Ovary (tissue), 9 donors: Measurements from ENCODE around the gene TIMP2. TPM values are rescaled to one million over a fixed set of nuclear protein-coding genes. Genes with fewer than 3 reads are reported as not detected.

Experiments used
- DNase-seq, 5 donors: peaks; one replicate each; pipeline ENCODE4 v3.0.0-alpha.2; 2019 to 2020
- H3K27ac ChIP-seq, 2 donors: fragments of 200-600 bp; one replicate each; pipeline versions ENCODE4 v1.5.1 to v1.8.0; 2019 to 2022
- H3K27me3 ChIP-seq: fragments of 200-600 bp; one replicate; pipeline ENCODE4 v1.8.0; 2022
- H3K36me3 ChIP-seq: fragments of 200-600 bp; sonication (generic); one replicate; pipeline ENCODE4 v1.5.1; 2019
- H3K4me1 ChIP-seq: one replicate; pipeline ENCODE4 v1.8.1; 2013; ENCODE audit warnings: mild to moderate bottlenecking, moderate library complexity; ENCODE audit not compliant: insufficient read depth
- H3K4me3 ChIP-seq: fragments of 200-600 bp; sonication (generic); one replicate; pipeline ENCODE4 v1.5.1; 2017
- H3K9me3 ChIP-seq, 2 donors: fragments of 200-600 bp in 1 of 2; sonication (generic) in 1 of 2; one replicate each; pipeline versions ENCODE4 v1.5.1 to v1.8.1; 2013 to 2019; ENCODE audit warnings: mild to moderate bottlenecking in 1 of 2, moderate library complexity in 1 of 2
- EP300 ChIP-seq: sonication (generic); formaldehyde crosslinking; IDR thresholded peaks from one replicate; pipeline ENCODE4 v1.6.1; 2017; ENCODE audit warnings: antibody characterized with exemption
- POLR2A ChIP-seq: fragments of 450-650 bp; IDR thresholded peaks from one replicate; pipeline ENCODE4 v1.6.1; 2017; ENCODE audit warnings: antibody characterized with exemption, mild to moderate bottlenecking, moderate library complexity
- WGBS, 3 donors: extraction: QIAGEN DNeasy Blood & Tissue Kit in 1 of 3; methylation state at CpG; one replicate each; pipeline versions ENCODE4 v1.1.5 to v1.1.7; 2013 to 2017; 5-methylcytosine and 5-hydroxymethylcytosine counted together
- intact Hi-C, 4 donors: fragments of 100-400 bp; cut with DNase I; formaldehyde crosslinking; loops; one replicate each; pipeline versions ENCODE4 v1.11.0 to v1.15.1; 2022 to 2023
- polyA plus RNA-seq, 2 donors: library from polyadenylated mRNA; stranded (reverse); fragments of 200-250 nt in 1 of 2; fragments of 350-450 nt in 1 of 2; fragmentation: Illumina TruSeq in 1 of 2; extraction: RNeasy Lipid Tissue Mini Kit (QIAGEN cat#74804) in 1 of 2; gene quantifications; one replicate each; pipeline ENCODE4 v1.2.3, GENCODE V29; 2013 to 2014
- total RNA-seq, 7 donors: library from RNA; depleted of rRNA in 2 of 7; stranded (reverse); fragments of >200 nt in 2 of 7; fragmentation: NEBNext Ultra II Directional in 3 of 7; extraction: Animal tissue kit (Norgen Biotek cat#: 25700) in 3 of 7; gene quantifications; one replicate each; pipeline versions ENCODE4 v1.1.0 to v1.2.4, GENCODE V29; 2016 to 2023
- TF ChIP-seq, protein P1 (sequence below), 3 donors: fragments of 450-650 bp in 2 of 3; fragments of 200-600 bp in 1 of 3; IDR thresholded peaks; one replicate each; pipeline versions ENCODE4 v1.5.1 to v1.8.0; 2016 to 2022; ENCODE audit warnings: antibody characterized with exemption in 3 of 3, mild to moderate bottlenecking in 1 of 3
- donor health status: DM: no; HTN: no; CAD: no; lungs with moderate emphysema.
- donor health status: DM: no; HTN: no; CAD: no.
- donor health status: Bipolar disorder and iron deficiency.
- donor health status: DM: yes; HTN: yes; CAD: no.
- donor health status: DM: no; HTN: no; CAD: no.
- donor health status: DM: yes; HTN: yes; CAD: no.

TIMP2 gene
- total and polyA plus RNA-seq, 9 donors, result 221 to 1,422 (median 693) TPM

- intact Hi-C loops, result no loop called here
- H3K4me1 ChIP-seq, result no peaks in the 10 kb centered on the region
- TF ChIP-seq POLR2A (no peak), EP300 (no peak)
- TF ChIP-seq, protein P1, sequence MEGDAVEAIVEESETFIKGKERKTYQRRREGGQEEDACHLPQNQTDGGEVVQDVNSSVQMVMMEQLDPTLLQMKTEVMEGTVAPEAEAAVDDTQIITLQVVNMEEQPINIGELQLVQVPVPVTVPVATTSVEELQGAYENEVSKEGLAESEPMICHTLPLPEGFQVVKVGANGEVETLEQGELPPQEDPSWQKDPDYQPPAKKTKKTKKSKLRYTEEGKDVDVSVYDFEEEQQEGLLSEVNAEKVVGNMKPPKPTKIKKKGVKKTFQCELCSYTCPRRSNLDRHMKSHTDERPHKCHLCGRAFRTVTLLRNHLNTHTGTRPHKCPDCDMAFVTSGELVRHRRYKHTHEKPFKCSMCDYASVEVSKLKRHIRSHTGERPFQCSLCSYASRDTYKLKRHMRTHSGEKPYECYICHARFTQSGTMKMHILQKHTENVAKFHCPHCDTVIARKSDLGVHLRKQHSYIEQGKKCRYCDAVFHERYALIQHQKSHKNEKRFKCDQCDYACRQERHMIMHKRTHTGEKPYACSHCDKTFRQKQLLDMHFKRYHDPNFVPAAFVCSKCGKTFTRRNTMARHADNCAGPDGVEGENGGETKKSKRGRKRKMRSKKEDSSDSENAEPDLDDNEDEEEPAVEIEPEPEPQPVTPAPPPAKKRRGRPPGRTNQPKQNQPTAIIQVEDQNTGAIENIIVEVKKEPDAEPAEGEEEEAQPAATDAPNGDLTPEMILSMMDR (IDR thresholded peaks at IDR 0.05), result no peak
These were observed 100.9 kb downstream of the TIMP2 start for GRCh38 chr17:78824240-78824639.

DNA sequence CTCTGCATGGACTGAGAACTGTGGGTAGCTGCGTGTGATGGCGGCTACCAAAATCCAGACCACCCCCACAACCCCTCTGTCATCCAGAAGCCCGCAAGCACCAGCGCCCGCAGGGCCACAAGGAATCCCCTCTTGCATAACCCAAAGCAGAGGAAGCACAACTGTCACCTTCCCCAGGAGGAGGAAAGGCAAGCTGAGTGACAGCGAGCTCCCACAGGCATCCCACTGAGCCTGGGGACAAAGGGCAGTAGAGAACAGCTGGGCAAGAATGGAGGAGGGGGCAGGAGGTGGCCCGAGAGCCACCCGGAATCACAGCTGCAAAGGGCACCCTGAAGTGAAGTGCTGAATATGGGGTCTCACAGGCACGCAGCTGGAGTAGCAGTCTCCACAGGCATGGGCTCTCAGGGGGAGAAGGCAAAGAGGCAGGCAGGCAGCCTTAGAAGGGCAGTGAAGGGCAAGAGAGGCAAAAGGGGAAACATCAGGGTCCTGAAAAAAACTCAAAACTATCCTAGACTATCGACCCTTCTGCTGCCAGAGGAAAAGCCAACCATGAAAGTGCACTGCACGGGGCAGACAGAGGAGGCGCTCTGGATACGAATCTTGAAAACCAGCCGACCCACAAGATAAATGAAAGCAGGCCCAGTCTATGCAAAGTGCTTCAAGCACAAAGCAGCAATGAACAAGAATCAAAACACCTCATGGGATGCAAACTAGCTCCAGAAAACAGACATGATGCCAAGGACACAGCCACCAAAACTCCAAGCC is 101.7 kb downstream of the TIMP2 start:
- WGBS, 3 donors, result 87 to 92% (median 89%) methylated on average over 14 of the region's 14 CpGs
- intact Hi-C loops, result no loop called here
- Histone ChIP-seq H3K27ac (no peak overlapping the region), H3K9me3 (no peaks in the 10 kb centered on the region), H3K36me3 (no peaks in the 10 kb centered on the region), H3K4me1 (no peaks in the 10 kb centered on the region), H3K27me3 (no peaks in the 10 kb centered on the region), H3K4me3 (no peak overlapping the region)
- DNase-seq, result peak in 1 of 5 donors; percentile 13
- no peak for TF ChIP-seq POLR2A
- TF ChIP-seq, protein P1 (IDR thresholded peaks at IDR 0.05), result no peak
- TF ChIP-seq EP300, result no peak

More at GRCh38 chr17:78824240-78824639, 100.9 kb downstream of the TIMP2 start:
- H3K27me3 ChIP-seq, result no peaks in the 10 kb centered on the region
- DNase-seq, result peak in 1 of 5 donors; percentile 8
- no peak overlapping the region for H3K4me3 ChIP-seq
- H3K36me3 ChIP-seq, result no peaks in the 10 kb centered on the region
- H3K9me3 ChIP-seq, result no peaks in the 10 kb centered on the region
- 85 to 89% (median 88%) methylated on average over 7 of the region's 7 CpGs for WGBS, 3 donors
- no peak overlapping the region for H3K27ac ChIP-seq

DNA sequence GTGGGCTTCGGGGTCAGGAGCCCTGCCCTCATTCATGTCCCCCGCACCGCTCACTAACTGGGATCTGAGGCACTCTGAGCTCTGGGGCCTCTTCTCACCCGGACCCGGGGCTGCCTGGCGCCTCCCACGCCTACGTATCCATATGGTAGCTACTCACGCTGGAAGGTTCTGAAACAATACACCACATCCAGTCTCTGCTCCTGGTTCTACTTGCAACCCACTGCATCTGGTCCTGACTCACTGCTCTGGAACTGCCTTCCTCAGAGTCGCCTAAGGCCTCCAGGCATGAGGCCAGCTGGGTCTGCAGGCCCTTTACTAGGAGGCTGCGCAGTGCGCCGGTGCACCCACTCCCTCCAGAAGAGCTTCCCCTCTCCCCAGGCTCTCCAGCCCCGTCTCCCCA is 102.6 kb downstream of the TIMP2 start:
- no peak for TF ChIP-seq POLR2A
- no peak for TF ChIP-seq EP300
- TF ChIP-seq, protein P1 (IDR thresholded peaks at IDR 0.05), result no peak
- no peaks in the 10 kb centered on the region for H3K36me3 ChIP-seq
- WGBS, 3 donors, result 61 to 68% (median 62%) methylated on average over 14 of the region's 14 CpGs
- intact Hi-C loops, result no loop called here
- no peaks in the 10 kb centered on the region for H3K4me1 ChIP-seq
- peak in 1 of 5 donors; percentile 45 for DNase-seq
- H3K9me3 ChIP-seq, result no peaks in the 10 kb centered on the region
- no peak overlapping the region for H3K27ac ChIP-seq
- H3K4me3 ChIP-seq, result no peak overlapping the region
- no peaks in the 10 kb centered on the region for H3K27me3 ChIP-seq

DNA sequence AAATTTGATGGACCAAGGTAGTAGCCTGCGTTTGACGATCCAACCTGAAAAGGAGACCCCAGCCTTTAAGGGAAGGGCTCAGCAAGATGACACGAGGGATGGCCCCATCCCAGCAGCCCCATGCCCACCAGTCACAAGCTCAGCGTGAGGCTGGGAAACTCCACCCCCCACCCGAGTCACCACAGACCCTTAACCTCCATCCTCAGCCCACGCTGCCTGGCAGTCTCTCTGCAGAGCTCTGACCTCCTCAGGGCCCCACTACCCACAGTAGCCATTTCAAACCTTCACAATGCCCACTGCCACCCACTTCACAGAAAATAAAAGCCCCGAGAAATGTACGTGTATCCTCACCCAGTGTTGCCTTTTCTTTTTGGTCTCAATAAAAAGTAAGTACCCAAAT is 103.2 kb downstream of the TIMP2 start:
- H3K27ac ChIP-seq, result no peak overlapping the region

DNA sequence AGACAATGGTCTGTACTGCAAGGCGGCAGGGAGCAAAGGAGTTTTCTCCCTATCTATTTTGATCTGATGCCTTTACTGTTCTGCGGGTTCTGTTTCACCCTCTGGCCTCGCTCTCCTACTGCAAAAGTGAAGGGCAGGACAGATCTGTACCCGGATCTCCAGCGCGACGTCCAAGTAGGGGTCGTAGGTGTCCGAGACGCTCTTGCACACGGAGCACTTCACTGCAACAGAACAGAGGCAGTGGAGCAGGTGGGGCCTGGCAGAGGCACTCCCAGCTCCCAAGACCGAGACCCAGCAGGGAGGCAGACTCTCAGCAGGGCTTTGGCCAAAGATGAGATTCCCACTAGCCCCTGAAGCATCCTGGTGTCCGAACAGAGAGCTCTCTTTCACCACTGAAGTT is 104.3 kb downstream of the TIMP2 start:
- intact Hi-C loops, result no loop called here
- H3K4me1 ChIP-seq, result no peaks in the 10 kb centered on the region
- H3K27me3 ChIP-seq, result no peaks in the 10 kb centered on the region
- WGBS, 3 donors, result 87 to 95% (median 91%) methylated on average over 13 of the region's 13 CpGs
- H3K36me3 ChIP-seq, result no peaks in the 10 kb centered on the region
- no peak for TF ChIP-seq EP300
- no peak for TF ChIP-seq POLR2A
- TF ChIP-seq, protein P1 (IDR thresholded peaks at IDR 0.05), result no peak
- H3K27ac ChIP-seq, result no peak overlapping the region
- no peaks in the 10 kb centered on the region for H3K9me3 ChIP-seq
- H3K4me3 ChIP-seq, result no peak overlapping the region
- no peak for DNase-seq

More for the DNA sequence above, 103.2 kb downstream of the TIMP2 start:
- Histone ChIP-seq H3K36me3 (no peaks in the 10 kb centered on the region), H3K4me3 (no peak overlapping the region), H3K27me3 (no peaks in the 10 kb centered on the region), H3K4me1 (no peaks in the 10 kb centered on the region), H3K9me3 (no peaks in the 10 kb centered on the region)
- no peak for DNase-seq
- intact Hi-C loops, result no loop called here
- WGBS, 3 donors, result 82 to 87% (median 85%) methylated on average over 8 of the region's 8 CpGs
- TF ChIP-seq POLR2A, result no peak
- TF ChIP-seq EP300, result no peak
